Lung (tissue), 12 donors: ENCODE results near the gene CA5A. TPM values are rescaled to one million over a fixed set of nuclear protein-coding genes. Genes with fewer than 3 reads are reported as not detected.
"Not testable (repeated sequence)": the region's sequence is repeated elsewhere in the genome, so short reads cannot be mapped to it uniquely, and the experiment has no call there.

Source experiments
- ATAC-seq: fragments of 200-7000 bp; cut with Tn5 transposase; one replicate; pipeline ENCODE4 v1.9.1; 2020; ENCODE audit warnings: moderate number of reproducible peaks; ENCODE audit not compliant: insufficient read depth, low FRiP score
- DNase-seq, 3 donors: peaks; one replicate each; pipeline ENCODE4 v3.0.0-alpha.2; 2013 to 2017
- H3K27ac ChIP-seq, 2 donors: one replicate each; pipeline ENCODE4 v1.5.1; 2013; ENCODE audit warnings: mild to moderate bottlenecking in 2 of 2, moderate library complexity in 2 of 2, control low read depth in 1 of 2, inconsistent platforms in 1 of 2, low read depth in 1 of 2, low read length in 1 of 2
- H3K27me3 ChIP-seq, 3 donors: one replicate each; pipeline ENCODE4 v1.5.1; 2013; ENCODE audit warnings: low read length in 2 of 3; ENCODE audit not compliant: control insufficient read depth in 3 of 3, insufficient read depth in 3 of 3
- H3K36me3 ChIP-seq, 4 donors: one replicate each; pipeline ENCODE4 v1.5.1; 2013; ENCODE audit warnings: low read length in 4 of 4, mild to moderate bottlenecking in 1 of 4, moderate library complexity in 1 of 4; ENCODE audit not compliant: control insufficient read depth in 4 of 4, insufficient read depth in 4 of 4
- H3K4me1 ChIP-seq, 5 donors: one replicate each; pipeline ENCODE4 v1.5.1; 2013; ENCODE audit warnings: low read length in 5 of 5, mild to moderate bottlenecking in 2 of 5, moderate library complexity in 1 of 5; ENCODE audit not compliant: control insufficient read depth in 5 of 5, insufficient read depth in 5 of 5
- H3K4me3 ChIP-seq: one replicate; pipeline ENCODE4 v1.5.1; 2013; ENCODE audit warnings: mild to moderate bottlenecking, control low read depth, moderate library complexity
- H3K9ac ChIP-seq, 2 donors: one replicate each; pipeline ENCODE4 v1.5.1; 2013; ENCODE audit warnings: low read length in 2 of 2, control low read depth in 1 of 2; ENCODE audit not compliant: insufficient read depth in 1 of 2
- H3K9me3 ChIP-seq, 4 donors: one replicate each; pipeline ENCODE4 v1.5.1; 2013; ENCODE audit warnings: low read length in 3 of 4, mild to moderate bottlenecking in 1 of 4, moderate library complexity in 1 of 4; ENCODE audit not compliant: control insufficient read depth in 4 of 4, insufficient read depth in 3 of 4
- whole genome bisulfite sequencing, 2 donors: extraction: QIAGEN DNeasy Blood & Tissue Kit; methylation state at CpG; one replicate each; pipeline ENCODE4 v1.1.7; 2013; 5-methylcytosine and 5-hydroxymethylcytosine counted together
- polyA plus RNA-seq, 2 donors: library from polyadenylated mRNA; stranded (reverse); fragments of 200-250 nt; gene quantifications; one replicate each; pipeline ENCODE4 v1.2.1, GENCODE V29; 2013
- total RNA-seq, 2 donors: library from RNA; depleted of rRNA in 1 of 2; stranded (reverse); fragments of >200 nt in 1 of 2; gene quantifications; one replicate each; pipeline ENCODE4 v1.2.1, GENCODE V29; 2014 to 2021
- TF ChIP-seq, protein P1 (sequence below): IDR thresholded peaks from 2 replicates; pipeline ENCODE4 v1.5.1; 2012; ENCODE audit warnings: mild to moderate bottlenecking; ENCODE audit errors: control extremely low read depth, extremely low read depth
- donor health status: control.
- donor health status: control.
- donor health status: Bipolar disorder and iron deficiency.
- donor health status: healthy.
- donor health status: DM: yes; HTN: yes; CAD: no.

CA5A gene
- total and polyA plus RNA-seq, 4 donors = 0.03 to 0.63 (median 0.14) TPM; not detected in 1

DNA sequence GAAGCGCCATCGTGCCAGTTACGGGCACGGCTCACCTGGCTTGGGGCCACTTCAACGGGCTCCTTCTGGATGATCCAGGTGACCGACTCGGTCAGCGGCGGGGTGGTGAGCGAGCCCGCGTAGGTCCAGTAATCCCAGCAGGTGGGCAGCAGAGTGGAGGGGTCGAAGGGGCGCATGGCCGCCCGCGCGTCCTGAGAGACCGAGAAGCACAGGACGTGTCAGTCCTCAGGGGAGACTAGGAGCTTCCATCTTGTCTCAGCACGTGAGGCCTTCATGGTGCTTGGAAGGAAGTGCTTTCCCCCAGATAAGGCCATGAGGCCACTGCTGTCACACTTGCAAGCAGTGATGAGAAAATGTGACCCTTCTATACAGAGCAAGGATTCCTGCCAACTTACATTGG is 44.6 kb downstream of the CA5A start:
- DNase-seq (no peak), ATAC-seq (no peak)
- Histone ChIP-seq H3K4me1 (peaks cover 0 to 1% (median 0%) of the 10 kb centered on the region in 5 donors), H3K4me3 (no peak overlapping the region), H3K9me3 (no peaks in the 10 kb centered on the region), H3K36me3 (no peaks in the 10 kb centered on the region), H3K9ac (no peak overlapping the region), H3K27me3 (no peaks in the 10 kb centered on the region), H3K27ac (no peak overlapping the region)
- WGBS, 2 donors = 89 to 95% methylated on average over 21 of the region's 21 CpGs
- TF ChIP-seq, protein P1, sequence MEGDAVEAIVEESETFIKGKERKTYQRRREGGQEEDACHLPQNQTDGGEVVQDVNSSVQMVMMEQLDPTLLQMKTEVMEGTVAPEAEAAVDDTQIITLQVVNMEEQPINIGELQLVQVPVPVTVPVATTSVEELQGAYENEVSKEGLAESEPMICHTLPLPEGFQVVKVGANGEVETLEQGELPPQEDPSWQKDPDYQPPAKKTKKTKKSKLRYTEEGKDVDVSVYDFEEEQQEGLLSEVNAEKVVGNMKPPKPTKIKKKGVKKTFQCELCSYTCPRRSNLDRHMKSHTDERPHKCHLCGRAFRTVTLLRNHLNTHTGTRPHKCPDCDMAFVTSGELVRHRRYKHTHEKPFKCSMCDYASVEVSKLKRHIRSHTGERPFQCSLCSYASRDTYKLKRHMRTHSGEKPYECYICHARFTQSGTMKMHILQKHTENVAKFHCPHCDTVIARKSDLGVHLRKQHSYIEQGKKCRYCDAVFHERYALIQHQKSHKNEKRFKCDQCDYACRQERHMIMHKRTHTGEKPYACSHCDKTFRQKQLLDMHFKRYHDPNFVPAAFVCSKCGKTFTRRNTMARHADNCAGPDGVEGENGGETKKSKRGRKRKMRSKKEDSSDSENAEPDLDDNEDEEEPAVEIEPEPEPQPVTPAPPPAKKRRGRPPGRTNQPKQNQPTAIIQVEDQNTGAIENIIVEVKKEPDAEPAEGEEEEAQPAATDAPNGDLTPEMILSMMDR = no peak

DNA sequence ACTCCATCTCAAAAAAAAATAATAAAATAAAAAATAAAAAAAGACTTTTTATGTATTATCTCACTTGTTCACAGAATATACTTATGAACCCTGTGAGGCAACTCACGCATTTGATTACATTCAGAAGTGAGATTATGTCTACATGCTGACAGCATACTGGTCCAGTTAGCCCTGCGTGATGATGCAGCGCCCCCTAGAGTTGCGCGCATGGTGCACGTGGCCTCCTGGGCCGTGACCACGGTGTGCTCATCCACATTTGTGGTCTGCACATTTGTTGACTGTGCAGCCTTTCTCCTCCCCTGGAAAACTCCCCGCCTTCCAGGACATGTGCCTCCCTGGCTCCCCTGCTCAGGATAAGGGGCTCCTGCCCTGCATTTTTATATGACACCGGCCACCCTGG is 46.6 kb downstream of the CA5A start:
- not testable (repeated sequence) for ATAC-seq
- 74 to 88% methylated on average over 10 of the region's 10 CpGs for WGBS, 2 donors

DNA sequence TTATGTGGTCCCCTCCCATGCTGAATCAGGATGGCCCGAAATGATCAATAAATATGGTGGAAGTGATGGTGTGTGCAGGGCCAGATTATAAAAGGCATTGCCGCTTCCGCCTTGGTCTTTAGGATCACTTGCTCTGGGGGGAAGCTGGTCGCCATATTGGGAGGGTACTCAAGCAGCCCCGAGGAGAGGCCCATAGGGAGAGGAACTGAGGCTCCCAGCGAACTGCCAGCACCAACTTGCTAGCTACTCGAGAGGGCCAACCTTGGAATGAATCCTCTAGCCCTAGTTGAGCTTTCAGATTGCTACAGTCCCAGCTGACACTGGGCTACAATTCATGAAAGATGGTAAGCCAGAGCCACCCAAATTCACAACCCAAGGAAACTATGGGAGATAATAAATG is 48.0 kb downstream of the CA5A start:
- H3K27me3 ChIP-seq, H3K9me3 ChIP-seq, DNase-seq, H3K4me1 ChIP-seq, H3K36me3 ChIP-seq, ATAC-seq, H3K4me3 ChIP-seq, H3K9ac ChIP-seq, H3K27ac ChIP-seq: not testable (repeated sequence)
- WGBS, 2 donors = 90 to 97% methylated on average over 7 of the region's 7 CpGs

More for the DNA sequence above, 46.6 kb downstream of the CA5A start:
- not testable (repeated sequence) for H3K4me3 ChIP-seq, DNase-seq, H3K9me3 ChIP-seq, H3K4me1 ChIP-seq, H3K9ac ChIP-seq, H3K27ac ChIP-seq, H3K36me3 ChIP-seq, H3K27me3 ChIP-seq

GRCh38 chr16:87887931-87888330 is 48.4 kb downstream of the CA5A start:
- not testable (repeated sequence) for H3K9ac ChIP-seq, H3K27ac ChIP-seq, H3K4me1 ChIP-seq, H3K4me3 ChIP-seq, H3K9me3 ChIP-seq, DNase-seq, ATAC-seq, H3K36me3 ChIP-seq, H3K27me3 ChIP-seq
- 28 to 43% methylated on average over 8 of the region's 8 CpGs for WGBS, 2 donors

DNA sequence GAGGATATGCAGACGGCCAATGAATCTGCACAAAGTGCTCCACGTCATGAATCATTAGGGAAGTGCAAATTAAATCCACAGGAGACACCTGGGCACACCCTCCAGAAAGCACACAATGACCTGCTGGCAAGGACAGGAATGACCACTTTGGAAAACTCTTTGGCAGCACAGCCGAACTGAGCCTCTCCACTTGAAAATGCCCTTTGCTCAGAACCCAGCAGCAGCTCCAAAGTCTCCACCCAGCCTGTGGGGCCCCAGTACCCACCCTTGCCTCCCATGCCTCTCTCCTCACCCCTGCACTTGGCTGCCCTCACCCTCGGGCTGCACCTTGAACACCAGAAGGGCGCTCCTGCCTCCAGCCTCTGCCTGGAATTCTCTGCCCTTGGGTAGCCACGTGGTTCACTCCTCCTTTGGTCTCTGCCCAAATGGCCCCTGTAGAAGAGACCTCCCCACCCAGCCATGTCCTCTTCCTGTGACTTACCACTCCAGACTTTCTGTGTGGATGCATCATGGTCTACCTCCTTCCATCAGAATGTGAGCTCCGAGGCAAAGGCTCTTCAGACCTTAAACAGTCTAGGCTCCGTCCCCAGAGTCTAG is 50.9 kb downstream of the CA5A start:
- not testable (repeated sequence) for H3K36me3 ChIP-seq, H3K27me3 ChIP-seq, H3K4me1 ChIP-seq, DNase-seq, H3K9me3 ChIP-seq, H3K9ac ChIP-seq, H3K4me3 ChIP-seq
- 53 to 59% methylated on average over 8 of the region's 8 CpGs for WGBS, 2 donors
- H3K27ac ChIP-seq = peak overlapping the region in 1 of 2 donors; percentile 5
- ATAC-seq = peak; percentile 66
